Stimulated activated CD4-positive, alpha-beta T cell treated with anti-CD3 and anti-CD28 coated beads, Interleukin-12 subunit alpha, Interleukin-12 subunit beta, amount 100 ng/mL, for 4 hours (primary cell): ENCODE data around the gene EBF3.

Source experiments
- DNase-seq: peaks from one replicate; pipeline ENCODE4 v3.0.0-alpha.2; 2020

EBF3 gene

DNA sequence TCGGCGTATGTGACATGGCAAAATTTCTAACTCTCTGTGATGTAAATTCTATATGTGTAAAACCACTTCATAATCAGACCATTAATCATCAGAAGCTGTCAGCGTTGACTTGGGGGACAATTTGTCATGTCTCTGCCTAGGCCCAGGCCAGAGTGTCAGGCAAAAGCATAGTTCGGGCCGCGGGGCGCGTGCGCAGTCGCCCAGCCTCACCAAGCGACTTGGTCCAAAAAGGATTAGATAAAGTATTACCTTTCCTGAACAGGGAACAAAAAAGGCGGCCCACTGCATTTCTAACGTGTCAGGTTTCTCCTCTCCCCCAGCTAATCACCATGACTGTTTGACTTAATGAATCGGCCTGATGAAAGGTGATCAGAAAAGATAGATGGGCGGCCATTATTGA, 114.2 kb downstream of the EBF3 start:
- DNase-seq: no peak

DNA sequence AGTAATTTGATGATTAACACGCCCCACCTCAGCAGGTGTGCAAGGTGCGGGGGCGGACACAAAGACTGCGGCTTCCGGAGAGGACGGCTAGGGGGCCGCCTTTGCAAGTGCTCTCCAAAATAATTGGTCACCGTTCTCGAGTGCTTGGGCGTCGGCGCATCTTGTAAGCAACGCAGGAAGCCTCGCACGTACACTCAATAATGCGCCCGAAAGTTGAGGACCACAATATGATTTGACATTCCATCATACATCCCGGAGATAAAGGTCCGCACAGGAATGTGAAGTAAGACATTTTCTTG, 114.7 kb downstream of the EBF3 start:
- no peak for DNase-seq

- DNase-seq: no peak
Observed at GRCh38 chr10:129848696-129849451, 115.2 kb downstream of the EBF3 start.

DNA sequence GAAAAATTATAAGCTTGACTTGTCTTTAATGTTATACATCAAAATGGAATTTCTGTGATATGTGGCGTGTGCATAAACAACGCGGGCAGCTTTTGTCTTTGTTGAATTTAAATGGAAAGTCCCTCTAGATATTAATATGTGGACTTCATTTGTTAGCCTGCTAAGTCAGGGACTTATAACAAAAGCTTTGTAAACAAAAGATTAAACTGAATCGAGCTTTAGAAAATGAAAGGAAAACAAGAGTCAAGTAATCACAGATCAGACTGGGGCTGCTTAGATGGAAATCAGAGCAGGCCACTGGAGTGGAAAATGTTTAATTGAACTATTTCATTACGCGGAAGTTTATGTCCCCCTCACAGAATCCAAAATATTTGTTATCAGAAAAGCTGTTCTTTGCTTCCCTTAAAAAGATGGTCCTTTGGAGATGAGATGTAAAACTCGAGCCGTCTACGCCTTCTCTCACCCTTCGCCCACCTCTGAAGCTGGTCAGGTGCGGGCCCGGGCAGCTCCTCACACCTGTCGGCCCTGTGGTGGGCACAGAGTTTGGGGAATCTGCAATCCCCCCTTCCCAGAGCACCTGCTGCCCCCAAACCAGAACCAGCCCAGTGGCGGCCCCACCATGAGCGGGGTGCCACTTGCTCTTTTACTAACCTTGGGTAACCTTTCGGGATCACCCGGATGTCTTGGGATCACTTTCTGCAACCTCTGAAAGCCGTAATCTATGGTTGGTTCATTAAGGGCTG, 116.2 kb downstream of the EBF3 start:
- DNase-seq: no peak

DNA sequence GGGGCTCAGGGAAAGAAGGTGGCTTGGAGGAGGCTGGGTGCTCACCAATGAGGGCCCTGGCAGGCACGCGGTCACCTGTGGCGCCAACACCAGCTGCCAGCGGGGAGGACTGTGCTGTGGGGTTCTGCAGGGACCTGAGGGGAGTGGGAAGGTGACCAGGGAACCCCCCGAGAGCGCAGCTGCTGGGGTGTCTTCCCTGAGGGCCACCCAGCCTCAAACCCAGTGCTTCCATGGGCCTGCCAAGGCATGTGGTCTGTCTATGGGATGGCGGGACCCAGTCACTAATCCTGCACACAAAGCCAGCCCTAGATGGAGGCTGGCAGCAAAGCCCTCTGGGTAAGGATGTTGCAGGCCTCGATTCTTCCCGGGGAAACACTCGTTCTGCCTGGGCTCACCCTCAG, 117.1 kb downstream of the EBF3 start:
- DNase-seq: no peak

- no peak for DNase-seq
Observed at GRCh38 chr10:129845111-129845753, 118.8 kb downstream of the EBF3 start.

GRCh38 chr10:129844216-129844766, 119.8 kb downstream of the EBF3 start:
- no peak for DNase-seq

DNA sequence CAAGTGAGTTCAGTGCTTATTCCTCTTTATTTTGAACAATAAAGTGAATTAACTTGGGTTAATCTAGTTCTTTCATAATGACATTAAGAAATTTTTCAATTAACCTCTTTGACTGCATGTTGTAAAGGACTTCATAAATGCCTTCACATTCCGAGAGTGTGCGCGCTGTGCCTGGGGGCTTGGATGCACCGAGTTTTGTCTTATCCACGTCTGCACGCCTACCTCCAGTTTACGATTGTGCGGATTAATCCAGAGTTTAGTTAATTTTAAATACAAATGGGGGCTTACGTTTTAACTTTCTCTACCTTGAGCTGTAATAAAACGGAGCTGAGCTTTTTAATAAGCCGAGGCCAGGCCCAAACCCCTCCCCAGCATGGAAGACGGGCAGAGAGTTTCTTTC, 120.4 kb downstream of the EBF3 start:
- DNase-seq: no peak

DNA sequence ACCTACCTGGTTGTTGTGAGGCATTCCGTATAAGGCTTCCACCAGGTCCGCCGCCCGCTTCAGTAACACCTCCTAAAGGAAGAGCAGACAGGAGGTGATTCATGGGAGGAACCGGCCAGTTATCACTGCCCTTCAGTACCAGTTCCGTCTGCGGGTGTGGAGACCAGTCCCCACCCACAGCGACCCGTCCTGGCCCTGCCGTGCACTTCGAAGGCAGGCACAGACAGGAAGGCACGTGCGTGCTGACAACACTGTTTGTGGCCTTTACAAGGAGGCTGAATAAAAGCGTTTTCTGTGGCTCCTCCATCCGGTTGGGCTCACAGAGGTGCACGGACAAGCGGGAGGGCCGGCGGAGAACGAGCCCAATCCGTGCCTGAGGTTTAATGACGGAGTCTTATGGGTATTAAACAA, 120.9 kb downstream of the EBF3 start:
- DNase-seq: no peak

DNA sequence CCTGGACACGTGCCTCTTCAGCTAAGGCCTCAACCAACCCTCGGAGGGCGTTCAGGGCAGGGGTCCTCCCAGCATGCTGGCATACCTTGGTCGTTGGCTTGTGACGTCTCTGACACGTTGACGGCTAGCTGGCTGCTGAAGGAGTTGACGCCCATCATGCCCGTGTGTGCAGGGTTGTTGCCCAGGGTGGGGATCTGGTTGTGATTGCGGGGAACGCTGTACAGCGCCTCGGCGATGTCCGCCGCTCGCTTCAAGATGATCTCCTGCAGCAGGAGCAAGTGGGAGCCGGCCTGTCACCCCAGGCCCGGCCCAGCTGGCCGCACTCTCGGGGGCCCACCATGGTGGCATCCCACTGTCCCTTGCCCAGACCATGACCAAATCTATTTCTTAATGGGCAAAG, 122.0 kb downstream of the EBF3 start:
- DNase-seq: no peak

GRCh38 chr10:129841590-129841989, 122.5 kb downstream of the EBF3 start:
- DNase-seq: no peak

DNA sequence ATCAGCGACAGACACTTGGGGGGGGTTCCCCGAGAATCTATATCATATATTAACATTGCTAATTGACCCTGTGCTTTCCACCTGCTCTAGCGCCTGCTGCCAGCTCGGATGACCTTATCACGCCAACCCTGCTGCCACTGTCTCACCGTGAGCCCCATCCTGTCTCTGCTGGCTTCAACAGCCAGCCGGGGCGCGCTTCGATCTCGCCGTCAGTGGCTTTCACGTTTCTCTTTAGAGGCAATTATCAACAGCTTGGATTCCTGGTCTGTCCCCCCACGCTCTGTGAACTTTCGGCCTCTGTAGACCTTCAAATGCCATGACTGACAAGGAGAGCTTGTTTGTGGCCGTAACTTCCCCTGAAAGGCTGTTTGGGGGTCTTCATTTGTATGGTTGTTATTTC, 123.0 kb downstream of the EBF3 start:
- DNase-seq: no peak

DNA sequence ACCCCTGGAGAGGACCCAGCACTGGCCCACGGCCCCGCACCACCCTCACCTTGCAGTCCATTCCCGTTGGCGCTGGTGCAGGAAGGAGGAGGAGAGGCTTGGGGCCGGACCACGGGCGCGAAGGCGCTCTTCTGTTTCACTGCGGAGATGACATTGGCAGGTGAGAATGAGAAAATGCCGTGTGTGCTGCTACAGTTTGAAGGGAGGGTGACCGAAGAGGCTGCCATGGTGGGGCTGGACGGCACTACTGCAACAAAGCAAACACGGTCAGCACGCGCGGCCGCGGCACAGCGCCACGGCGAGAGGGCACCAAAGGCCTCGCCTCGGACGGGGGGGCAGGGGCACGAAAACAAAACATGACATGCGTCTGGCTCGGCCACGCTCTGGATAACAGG, 123.9 kb downstream of the EBF3 start:
- no peak for DNase-seq

DNA sequence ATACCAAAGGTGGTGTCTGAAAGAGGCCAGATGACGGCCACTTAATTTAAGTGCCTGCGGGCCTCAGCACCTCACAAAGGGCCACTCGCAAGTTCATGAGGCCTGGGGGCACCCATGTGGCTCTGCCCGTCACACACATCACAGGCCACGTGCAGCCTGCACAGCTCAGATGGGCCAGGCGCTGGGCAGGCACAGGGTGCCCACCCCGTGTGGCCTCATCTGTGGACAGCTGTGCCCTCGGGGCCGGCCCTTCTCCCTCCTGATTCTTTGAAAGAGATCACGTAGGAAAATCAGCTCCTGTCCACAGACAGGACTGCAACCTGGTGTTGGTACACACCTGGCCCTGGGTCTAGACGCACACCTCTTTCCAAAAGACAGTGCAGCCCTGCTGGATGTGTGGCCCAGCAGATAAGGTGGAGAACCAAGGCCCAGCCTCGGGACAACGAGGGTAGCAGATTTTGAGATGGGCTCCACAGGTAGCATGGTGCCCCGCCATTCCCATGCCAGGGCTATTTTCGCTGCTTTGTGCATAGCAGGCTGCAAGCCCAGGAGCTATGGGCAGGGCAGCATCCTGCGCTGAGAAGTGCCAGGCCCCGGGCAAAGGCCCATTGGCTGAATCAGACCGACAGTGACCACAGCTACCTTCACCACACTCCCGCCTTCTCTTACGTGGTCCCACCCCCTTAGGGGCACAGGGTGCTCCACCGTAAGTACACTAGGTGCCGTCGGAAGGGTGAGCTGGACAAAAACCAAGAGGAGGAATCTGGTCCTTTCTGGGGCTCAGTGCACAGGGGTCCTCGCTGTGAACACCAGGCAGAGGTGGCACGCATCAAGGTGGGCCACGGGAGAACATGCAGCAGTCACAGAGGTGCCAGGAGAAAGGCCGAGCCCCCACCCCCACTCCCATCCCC, 124.5 kb downstream of the EBF3 start:
- no peak for DNase-seq

- DNase-seq: no peak
Observed at GRCh38 chr10:129838794-129839193, 125.3 kb downstream of the EBF3 start.

- DNase-seq: no peak
Observed at GRCh38 chr10:129837909-129838582, 126.0 kb downstream of the EBF3 start.

GRCh38 chr10:129836253-129836652, 127.8 kb downstream of the EBF3 start:
- no peak for DNase-seq

DNA sequence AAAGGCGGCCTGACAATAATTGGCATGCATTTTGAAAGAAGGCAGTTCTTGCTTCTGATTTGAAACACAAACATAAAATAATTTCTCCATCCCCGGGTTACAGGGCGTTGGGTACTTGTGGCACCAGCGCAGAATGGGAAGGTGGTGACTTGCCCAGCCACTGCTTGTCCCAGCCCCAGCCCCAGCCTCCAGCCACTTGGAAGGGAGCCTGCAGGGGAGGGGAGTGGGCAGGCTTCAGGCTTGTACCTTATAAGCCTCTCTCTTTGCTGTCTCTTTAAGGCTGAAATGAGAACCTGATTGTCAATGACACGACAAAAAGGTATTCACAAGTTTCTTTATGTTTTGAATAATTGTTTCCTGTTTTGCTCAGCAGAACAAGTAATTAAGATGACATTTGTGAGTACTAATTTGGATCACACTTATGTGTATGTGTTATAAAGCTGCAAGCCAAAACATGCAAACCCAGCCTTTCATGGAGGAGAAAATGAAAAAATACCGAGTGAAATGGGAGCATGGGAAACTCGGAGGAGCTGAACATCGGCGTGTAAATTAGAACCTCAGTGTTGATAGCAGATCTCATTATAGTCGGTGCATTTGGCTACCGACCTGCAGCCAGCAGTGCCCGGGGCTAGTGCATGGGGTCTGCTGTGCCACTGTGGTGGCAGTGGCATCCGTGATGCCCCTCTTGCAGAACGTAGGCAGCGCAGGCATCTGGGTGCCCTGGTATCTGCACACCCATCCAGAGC, 129.9 kb downstream of the EBF3 start:
- DNase-seq: no peak

GRCh38 chr10:129833468-129833950, 130.6 kb downstream of the EBF3 start:
- no peak for DNase-seq

- DNase-seq: no peak
Observed at GRCh38 chr10:129832573-129833467, 131.3 kb downstream of the EBF3 start.
